Measurements from ENCODE around the gene ARMC3.

- TF ChIP-seq, protein P1, sequence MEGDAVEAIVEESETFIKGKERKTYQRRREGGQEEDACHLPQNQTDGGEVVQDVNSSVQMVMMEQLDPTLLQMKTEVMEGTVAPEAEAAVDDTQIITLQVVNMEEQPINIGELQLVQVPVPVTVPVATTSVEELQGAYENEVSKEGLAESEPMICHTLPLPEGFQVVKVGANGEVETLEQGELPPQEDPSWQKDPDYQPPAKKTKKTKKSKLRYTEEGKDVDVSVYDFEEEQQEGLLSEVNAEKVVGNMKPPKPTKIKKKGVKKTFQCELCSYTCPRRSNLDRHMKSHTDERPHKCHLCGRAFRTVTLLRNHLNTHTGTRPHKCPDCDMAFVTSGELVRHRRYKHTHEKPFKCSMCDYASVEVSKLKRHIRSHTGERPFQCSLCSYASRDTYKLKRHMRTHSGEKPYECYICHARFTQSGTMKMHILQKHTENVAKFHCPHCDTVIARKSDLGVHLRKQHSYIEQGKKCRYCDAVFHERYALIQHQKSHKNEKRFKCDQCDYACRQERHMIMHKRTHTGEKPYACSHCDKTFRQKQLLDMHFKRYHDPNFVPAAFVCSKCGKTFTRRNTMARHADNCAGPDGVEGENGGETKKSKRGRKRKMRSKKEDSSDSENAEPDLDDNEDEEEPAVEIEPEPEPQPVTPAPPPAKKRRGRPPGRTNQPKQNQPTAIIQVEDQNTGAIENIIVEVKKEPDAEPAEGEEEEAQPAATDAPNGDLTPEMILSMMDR (IDR thresholded peaks at IDR 0.05): no peak
- TF ChIP-seq, protein P2, sequence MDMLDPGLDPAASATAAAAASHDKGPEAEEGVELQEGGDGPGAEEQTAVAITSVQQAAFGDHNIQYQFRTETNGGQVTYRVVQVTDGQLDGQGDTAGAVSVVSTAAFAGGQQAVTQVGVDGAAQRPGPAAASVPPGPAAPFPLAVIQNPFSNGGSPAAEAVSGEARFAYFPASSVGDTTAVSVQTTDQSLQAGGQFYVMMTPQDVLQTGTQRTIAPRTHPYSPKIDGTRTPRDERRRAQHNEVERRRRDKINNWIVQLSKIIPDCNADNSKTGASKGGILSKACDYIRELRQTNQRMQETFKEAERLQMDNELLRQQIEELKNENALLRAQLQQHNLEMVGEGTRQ (CRISPR knock-in tag; IDR thresholded peaks at IDR 0.05): no peak
Observed at GRCh38 chr10:22958338-22958737, 30.5 kb downstream of the ARMC3 start.
